ENCODE results near the gene SPAG17.

DNA sequence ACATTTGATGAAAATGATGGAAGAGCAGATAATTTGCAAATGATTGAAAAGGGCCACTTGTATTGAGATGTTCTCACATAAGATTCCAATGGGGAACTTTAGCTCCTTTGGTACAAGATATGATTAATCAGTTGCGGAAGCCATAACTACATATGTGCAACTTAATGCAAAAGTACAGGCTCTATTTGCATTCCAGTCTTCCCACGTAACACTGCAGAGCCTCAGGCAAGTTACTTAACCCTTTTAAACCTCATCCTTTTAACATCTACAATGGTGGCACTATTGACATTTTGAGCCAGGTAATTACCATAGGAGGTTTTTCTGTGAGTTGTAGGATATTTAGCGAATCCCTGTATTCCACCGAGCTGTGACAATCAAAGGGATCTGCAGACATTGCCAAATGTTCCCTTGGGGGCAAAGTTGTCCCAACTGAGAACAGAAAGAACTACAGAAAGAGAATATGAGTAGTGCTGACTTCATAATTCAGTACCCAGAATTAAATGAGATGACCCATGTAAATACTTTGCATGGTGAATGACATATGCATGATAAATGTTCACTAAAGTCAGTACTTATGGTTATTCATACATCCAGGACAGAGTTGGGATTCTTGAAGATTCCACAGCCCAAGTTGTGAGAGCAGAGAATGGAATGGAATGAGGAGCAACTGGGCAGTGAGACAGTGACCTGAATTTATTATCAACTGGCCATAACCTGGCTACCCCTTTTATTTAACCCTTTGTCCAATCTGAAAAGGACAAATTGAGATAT is 62.6 kb downstream of the SPAG17 start:
- TF ChIP-seq RARB (CRISPR knock-in tag; IDR thresholded peaks at IDR 0.05) (no peak), ZFP30 (CRISPR knock-in tag; IDR thresholded peaks at IDR 0.05) (no peak), TOX (CRISPR knock-in tag; IDR thresholded peaks at IDR 0.05; ENCODE audit: borderline replicate concordance) (no peak), ZC3H10 (CRISPR knock-in tag; IDR thresholded peaks at IDR 0.05) (no peak), SNAI2 (CRISPR knock-in tag; IDR thresholded peaks at IDR 0.05) (no peak), OSR1 (CRISPR knock-in tag; IDR thresholded peaks at IDR 0.05) (no peak), CREB5 (CRISPR knock-in tag; IDR thresholded peaks at IDR 0.05; ENCODE audit: low read depth) (no peak), PATZ1 (CRISPR knock-in tag; IDR thresholded peaks at IDR 0.05; ENCODE audit: borderline replicate concordance) (no peak), TSHZ2 (CRISPR knock-in tag; IDR thresholded peaks at IDR 0.05) (no peak), TCF4 (CRISPR knock-in tag; IDR thresholded peaks at IDR 0.05; ENCODE audit: borderline replicate concordance) (no peak), GLIS3 (CRISPR knock-in tag; IDR thresholded peaks at IDR 0.05) (no peak), CSDC2 (CRISPR knock-in tag; IDR thresholded peaks at IDR 0.05) (no peak), CSRNP3 (CRISPR knock-in tag; IDR thresholded peaks at IDR 0.05) (no peak), PPARA (CRISPR knock-in tag; IDR thresholded peaks at IDR 0.05; ENCODE audit: borderline replicate concordance) (no peak)

Measured in SK-N-SH treated with all-trans-retinoic acid at 6 μM for 48 hours (cell line).